GM19452 (cell line): ENCODE measurements around the gene LRRC2.
"Not testable (repeated sequence)": the region's sequence is repeated elsewhere in the genome, so short reads cannot be mapped to it uniquely, and the experiment has no call there.

Experiments
- ATAC-seq: cut with Tn5 transposase; IDR thresholded peaks from one replicate; pipeline ENCODE4 v1.9.1; 2021; ENCODE audit not compliant: unreplicated experiment

The LRRC2 gene

DNA sequence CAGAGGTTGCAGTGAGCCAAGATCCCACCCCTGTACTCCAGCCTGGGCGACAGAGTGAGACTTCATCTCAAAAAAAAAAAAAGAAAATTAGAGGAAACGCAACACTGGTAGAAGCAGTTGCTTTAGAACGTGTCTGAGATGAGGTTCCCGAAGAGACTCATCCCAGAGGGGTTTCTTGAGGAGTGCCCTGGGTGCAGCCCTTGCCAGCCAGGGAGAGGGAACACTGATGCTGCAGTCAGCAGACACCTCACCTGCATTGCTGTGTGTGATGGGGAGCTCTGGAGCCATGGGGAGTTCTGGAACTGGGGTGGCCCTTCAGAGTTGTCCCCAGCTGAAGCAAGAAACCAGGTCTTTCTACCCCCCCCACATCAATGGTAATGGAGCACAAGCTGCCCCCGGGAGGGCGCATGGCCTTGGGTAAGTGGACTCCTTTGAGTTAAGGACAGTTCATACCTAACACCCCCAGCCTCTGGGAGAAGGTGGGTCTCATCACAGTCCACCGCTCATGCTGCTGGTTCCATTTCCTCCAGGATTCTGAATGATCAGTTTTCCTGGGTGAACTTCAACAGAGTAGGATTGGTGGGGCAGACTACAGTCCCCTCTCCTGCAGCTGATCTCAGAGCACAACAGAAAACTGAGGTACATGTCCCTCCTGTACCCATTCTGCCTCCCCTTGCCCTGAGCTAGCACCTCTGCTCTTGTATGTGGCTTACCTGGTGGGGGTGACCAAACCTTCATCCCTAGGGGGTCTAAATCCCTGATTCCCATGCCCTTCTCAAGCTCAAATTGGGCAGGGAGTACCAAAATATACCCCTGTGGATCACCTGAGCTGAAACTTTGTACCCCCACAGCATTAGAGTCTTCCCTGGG lies 18.7 kb upstream of the LRRC2 start:
- no peak for ATAC-seq

DNA sequence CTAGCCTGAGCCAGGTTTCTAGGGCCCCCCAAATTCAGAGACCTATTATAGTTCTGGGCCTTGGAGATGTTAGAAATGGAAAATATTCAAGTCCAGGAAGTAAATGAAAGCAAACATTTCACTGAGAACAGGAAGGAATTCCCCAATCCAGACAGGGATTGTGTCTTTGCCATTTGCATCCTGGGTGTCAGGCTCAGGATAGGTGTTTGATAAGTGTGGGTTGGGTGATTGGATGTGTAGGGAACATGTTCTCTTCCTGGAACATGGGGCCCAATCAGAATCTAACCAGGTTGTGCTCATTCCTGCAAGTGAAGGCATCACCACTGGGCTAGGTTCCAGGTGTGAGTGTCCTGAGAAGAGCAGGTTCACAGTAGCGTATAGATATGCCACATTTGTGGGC lies 14.6 kb upstream of the LRRC2 start:
- no peak for ATAC-seq

DNA sequence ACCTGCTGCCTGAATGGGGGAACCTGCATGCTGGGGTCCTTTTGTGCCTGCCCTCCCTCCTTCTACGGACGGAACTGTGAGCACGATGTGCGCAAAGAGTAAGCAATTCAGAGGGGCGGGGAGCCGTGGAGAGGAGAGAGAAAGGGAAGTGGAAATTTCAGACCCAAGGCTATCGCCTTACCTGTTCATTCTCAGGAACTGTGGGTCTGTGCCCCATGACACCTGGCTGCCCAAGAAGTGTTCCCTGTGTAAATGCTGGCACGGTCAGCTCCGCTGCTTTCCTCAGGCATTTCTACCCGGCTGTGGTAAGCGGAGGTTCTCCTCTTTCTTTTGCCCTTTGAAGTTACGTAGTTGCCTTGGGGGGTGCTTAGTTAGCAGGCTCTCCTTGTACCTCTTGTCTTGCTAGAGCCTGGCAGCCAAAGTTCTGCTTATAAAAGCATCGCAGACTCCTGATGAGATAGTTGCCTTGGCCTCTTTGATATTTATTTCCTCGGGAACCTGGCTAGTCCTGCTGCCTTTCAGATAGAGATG lies 13.7 kb upstream of the LRRC2 start:
- ATAC-seq, result no peak

DNA sequence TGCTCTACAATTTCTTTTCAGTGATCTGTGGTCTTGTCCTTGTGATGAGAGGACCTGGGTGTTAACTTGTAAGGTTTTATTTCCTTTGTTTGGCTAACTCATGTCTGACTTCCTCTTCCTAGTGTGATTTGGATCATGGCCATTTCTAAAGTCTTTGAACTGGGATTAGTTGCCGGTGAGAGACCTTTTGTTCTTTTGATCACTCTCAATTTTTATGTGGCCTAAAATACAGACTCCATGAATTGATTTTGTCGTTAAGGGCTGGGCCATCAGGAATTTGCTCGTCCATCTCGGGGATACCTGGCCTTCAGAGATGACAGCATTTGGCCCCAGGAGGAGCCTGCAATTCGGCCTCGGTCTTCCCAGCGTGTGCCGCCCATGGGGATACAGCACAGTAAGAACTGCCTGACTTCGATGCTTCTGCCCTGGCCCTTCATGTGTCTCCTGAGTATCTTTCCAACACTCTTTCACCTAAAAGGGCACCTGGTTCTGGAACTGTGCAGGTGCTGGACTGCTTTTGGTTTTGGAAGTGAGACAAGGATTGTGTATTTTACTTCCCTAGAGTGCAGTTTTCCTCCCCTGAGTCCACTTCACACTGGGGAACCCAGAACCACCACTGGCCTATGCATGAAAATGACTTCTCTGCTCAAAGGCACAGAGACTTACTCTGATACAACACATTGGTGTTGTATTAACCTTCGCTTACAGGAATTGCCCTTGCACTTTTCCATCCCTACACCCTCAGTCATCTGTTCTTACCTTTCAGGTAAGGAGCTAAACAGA lies 13.1 kb upstream of the LRRC2 start:
- no peak for ATAC-seq

DNA sequence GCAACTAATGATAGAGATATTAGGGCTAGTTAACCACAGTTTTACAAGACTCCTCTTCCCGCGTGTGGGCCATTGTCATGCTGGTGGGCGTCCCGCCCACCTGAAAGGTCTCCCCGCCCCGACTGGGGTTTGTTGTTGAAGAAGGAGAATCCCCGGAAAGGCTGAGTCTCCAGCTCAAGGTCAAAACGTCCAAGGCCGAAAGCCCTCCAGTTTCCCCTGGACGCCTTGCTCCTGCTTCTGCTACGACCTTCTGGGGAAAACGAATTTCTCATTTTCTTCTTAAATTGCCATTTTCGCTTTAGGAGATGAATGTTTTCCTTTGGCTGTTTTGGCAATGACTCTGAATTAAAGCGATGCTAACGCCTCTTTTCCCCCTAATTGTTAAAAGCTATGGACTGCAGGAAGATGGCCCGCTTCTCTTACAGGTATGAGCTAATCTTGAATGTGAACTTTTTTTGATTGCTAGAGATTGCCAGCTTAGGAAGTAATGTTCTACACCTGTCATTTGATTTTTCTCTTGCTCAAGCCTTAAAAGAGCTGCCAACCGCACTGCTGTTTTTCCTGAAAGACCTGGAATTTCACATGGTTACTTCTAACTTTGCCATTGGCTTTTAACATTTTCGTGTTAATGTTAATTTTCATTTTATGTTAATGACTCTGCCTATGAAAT lies 11.6 kb upstream of the LRRC2 start:
- not testable (repeated sequence) for ATAC-seq

DNA sequence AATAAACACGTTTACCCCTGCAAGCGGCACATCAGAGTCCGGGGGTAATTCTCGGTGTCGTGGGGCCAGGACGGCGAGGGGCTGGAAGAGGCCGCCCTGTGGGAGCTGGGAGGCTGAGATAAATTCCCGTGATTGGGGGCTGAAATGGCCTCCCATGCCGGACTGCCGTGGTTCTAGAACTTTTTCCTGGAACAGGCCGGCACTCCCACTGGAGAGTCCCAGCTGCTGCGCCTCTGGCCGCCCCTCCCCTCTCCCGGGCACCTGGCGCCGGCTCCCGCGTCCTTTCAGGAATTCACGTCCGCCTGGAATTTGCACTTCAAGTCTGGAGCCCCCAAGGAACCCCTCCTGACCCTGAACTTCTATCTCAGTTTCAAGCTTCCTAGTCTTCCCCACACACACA lies 10.8 kb upstream of the LRRC2 start:
- ATAC-seq, result no peak

DNA sequence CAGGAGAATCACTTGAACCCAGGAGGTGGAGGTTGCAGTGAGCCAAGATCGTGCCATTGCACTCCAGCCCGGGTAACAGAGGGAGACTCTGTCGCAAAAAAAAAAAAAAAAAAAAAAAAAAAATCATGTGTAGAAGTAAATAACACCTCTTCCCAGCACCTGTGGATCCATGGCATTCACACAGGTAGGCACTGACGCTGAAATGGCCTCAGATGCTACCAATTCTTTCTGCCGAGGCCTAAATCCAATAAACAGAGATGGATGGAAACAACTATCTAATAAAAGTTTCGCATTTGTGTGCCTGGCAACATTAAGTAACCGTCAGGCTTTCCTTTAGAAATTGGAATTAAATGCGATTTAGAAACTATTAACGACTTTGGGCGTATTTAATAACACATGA lies 10.3 kb upstream of the LRRC2 start:
- no peak for ATAC-seq

DNA sequence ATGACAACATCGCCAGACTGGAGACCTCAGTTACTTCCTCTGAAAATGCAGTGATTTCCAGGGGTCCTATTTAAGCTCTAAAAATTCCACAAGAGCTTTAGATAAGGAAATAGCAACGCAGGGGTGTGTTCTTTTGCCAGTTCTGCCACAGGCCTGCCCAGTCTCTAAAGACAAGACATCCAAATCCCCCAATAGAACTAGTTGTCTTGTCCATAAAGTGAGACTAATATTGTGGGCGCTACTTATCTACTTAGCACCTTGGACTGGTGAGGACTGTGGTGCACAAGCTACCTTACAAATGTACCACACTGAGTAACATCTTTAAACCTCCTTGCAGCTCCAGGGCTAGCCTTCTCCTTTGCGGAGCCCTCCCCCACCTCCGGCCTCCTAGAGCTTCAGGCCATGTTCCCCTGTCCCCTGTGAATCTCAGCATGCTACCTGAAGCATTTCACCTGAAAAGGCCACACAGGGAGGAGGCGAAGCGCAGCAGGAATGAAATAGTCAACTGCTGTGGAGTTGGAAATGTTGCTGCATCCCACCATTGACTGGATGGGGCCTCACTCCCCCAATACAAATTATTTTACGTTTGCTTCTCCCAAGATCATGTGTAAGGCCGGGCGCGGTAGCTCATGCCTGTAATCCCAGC lies 9.6 kb upstream of the LRRC2 start:
- ATAC-seq, result no peak

DNA sequence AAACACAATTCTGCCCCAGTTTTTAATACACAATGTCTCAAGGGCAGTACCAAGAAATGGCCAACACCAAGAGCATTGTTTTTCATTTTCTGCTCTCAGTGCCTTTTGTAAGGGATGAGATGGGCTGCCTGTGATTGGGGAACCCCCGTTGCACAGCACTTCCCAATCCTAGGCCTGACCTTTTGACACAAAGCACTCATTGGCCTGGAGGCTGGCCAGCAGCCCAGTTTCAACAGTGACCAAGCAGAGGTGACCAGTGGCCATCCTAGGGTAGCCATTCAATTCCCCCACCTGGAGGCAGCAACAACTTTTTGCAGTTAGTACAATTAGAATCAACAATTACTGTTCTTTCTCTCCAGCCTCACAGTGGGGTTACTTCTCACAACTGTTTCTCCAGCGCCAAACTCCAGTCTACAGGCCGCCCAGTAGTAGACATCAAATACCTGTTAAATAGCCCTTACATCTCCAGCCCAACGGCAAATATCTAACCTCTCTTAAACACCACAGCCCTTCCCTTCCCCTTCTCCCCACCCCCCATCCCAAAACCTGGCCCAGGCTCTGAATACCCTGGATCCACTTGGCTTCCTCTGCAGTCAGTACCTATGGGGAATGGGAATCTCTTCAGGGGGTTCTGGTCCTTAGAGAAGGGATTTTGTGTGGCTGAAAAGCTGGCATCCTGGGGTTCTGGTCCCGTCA lies 8.9 kb upstream of the LRRC2 start:
- no peak for ATAC-seq

DNA sequence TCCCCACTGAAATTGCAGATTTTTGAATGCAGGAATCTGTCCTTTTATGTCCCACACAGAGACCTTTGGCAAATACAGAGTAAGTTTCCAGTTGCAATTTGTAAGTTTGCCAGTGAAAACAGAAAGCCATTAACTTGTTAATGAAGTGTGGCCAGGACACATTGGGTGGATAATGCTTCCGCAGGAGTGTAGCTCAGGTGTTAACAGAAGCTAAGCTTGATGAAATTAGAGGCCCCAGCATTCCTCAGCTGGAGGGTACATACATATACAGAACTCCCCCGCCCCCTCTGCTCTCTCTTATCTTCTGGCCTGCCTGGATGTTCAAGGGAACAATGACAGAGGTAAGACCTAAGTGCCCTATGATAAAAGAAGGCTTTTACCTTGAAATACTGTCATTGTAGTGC lies 8.1 kb upstream of the LRRC2 start:
- no peak for ATAC-seq

DNA sequence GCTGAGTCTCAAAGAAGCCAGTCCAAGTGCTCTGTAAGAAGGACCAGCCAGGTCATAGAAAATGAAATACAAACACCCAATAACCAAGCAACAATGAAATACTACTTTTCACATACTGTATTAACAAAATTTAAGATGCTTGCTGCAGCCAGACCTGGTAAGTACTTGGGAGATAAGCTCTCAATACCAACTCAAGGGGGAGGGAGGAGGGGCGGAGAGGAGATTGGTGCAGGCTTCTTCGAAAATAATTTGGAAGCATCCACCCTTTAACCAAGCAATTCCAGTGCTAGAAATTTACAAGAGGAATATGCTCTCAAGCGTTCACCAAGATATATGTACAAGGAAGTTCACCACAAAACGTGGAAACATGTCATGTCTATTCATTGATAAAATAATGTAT lies 7.6 kb upstream of the LRRC2 start:
- no peak for ATAC-seq

DNA sequence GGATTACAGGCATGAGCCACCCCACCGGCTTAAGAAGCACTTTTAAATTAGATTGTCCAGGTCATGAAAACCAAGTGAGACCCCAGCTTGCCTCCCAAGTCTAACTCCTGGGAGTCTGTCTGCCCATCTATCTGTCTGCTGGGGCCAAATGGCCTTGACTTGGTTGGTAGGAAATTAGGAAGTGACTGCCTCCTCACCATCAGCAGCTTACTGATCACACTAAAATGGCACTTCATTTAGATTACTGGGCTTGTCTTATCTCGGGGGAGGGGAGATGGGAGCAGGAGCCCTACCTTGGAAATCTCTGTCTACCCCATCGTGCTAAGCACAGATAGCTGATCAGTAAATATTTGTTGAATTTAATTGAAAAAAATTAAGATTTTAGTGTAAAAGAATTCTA lies 5.6 kb upstream of the LRRC2 start:
- no peak for ATAC-seq

DNA sequence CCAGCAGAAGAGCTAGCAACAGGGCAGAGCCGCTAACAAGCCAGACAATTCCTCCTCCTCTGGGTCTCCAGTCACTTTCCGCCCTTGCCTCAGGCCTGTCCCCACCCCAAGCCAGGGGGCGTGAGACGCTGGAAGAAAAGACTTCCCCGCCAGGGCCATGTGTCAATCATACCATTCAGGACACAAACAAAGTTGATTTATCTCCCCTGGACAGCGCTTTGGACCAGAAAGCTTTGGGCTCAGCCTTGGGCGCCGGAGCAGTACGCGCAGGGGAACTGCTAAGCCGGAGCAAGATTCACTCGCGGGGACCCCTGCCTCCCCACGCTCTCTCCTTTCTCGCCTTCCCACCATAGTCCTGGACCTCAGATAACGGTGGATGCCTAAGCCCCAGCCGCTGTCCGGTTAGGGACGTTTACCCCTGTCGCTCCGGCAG lies 479 bp downstream of the LRRC2 start:
- ATAC-seq, result no peak

DNA sequence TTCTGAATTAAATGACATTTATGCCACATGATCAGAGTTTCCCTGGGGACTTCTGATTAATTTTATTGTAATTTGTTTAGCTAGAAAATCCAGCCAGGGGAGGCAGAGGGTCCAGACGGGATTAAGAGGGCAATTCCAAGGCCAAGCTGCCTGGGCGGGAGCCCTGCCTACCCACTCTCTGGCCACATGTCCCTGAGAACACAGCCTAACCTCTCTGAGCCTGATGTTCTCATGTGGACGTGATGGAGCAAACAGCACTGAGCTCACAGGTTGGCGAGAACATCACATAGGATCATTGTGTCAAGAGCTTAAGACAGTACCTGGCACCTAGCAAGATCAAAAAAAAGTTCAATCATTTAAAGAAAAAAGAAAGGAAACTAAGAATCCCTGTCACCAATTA lies 1.0 kb downstream of the LRRC2 start:
- no peak for ATAC-seq

DNA sequence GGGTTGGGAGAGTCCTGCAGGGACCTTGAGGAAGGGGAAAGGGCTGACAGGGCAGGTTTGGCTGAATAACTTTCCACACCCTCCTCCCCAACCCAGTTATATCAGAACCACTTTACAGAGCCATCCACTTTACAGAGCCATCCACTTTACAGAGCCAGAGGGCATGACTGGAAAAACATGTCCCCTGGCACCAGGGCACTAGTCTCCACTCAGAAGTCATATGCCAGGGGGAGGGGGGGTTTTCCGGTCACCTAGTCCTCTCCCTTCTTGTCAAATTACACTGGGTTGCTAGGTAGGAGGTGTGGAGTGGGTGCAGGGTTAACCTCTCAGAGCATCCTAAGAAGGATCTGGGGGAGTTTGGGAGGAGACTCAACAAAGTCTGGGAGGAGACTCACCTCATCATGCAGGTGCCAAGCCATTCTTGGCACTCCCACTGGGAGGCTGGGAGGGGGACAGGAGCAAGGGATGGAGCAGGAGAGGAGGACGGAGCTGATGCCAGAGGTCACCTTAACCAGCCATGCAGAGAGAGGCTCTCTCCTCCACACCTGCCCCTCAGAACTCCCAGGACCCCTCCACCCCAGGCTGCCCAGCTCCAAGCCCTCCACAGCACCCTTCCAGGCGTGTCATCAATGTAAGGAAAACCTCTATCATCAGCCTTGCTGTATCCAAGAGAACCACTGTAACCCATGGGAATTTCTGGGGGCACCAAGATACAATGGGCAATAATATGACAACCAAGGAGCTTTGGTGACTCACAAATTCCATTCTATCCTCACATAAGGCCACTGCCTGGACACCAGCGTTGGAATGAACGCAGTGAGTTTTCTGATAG lies 1.7 kb downstream of the LRRC2 start:
- no peak for ATAC-seq

DNA sequence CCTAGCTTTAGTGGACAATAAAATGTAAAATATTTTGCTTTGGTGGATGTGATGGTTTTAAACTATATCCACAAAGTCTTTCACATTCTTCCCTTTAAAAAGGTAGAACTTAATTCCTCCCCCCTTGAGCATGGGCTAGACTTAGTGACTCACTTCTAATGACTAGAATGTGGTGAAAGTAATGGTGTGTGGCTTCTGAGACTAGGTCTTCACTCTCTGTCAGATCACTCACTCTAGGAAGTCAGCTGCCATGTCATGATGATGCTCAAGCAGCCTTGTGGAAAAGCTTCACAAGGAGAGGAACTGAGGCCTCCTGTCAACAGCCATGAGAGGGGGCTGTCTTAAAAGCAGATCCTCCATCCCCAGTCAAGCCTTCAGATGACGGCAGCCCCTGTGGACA lies 4.2 kb downstream of the LRRC2 start:
- no peak for ATAC-seq

DNA sequence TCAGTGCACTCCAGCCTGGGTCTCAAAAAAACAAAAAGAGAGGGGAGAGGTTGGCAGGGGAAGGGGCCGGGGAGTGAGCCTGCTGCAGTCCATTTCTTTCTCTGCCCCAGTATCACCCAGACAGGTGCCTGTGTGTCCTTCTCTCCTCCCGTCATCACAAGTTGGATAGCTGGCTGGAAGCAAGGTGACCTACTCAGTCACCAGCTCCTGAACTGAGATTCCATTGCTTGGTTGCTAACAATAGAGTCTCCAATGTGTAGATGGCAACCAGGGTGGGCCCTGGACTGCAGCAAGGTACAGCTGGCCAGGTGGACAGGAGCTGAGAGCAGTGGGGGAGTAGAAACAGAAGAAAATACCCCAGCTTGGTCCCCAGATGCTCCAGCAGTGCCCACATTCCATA lies 4.6 kb downstream of the LRRC2 start:
- no peak for ATAC-seq

DNA sequence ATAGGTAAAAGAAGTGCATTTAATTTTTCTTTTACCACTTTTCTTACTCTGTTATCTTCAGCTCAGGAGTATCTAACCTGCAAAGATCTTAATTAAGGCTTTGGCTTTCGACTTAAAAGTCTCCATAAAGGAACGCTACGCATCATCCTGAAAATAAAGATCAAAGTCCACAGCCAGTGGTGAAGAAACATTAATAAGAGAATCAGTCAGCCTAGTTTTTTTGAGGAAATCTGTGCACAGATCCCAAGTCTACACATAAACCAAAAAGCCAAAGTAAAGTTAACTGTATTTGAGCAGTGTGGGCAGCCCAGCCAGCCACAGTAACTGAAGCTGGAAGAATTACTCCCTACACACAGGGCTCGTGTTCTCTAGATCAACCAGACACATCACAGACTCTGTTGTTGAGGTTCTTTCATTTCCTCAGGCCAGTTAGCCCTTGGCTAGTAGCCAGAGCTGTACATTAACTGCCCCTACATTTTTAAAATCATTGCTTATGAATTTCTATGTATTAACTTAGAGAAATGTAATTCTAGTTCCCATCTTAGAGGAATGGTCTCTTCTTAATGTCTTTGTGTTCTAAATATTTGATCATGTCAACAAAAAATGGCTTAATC lies 6.9 kb downstream of the LRRC2 start:
- ATAC-seq, result no peak
